Right lobe of liver (tissue), 6 donors: ENCODE data around the gene HOTAIR. TPM values are rescaled to one million over a fixed set of nuclear protein-coding genes. Genes with fewer than 3 reads are reported as not detected.

Experiments
- ATAC-seq, 4 donors: fragments of 200-7000 bp; cut with Tn5 transposase; one replicate each; pipeline ENCODE4 v1.9.1; 2020; ENCODE audit warnings: mild to moderate bottlenecking in 4 of 4, moderate library complexity in 4 of 4
- DNase-seq, 3 donors: peaks; one replicate each; pipeline ENCODE4 v3.0.0-alpha.2; 2020
- H3K27ac ChIP-seq, 3 donors: fragments of 200-600 bp; one replicate each; pipeline ENCODE4 v1.8.0; 2022
- H3K27me3 ChIP-seq, 2 donors: fragments of 200-600 bp; one replicate each; pipeline ENCODE4 v1.8.0; 2022
- H3K36me3 ChIP-seq, 4 donors: fragments of 200-600 bp; sonication (generic) in 1 of 4; one replicate each; pipeline versions ENCODE4 v1.5.1 to v1.8.0; 2017 to 2022; ENCODE audit warnings: control low read depth in 1 of 4
- H3K4me1 ChIP-seq, 4 donors: fragments of 200-600 bp; sonication (generic) in 1 of 4; one replicate each; pipeline versions ENCODE4 v1.5.1 to v1.8.0; 2017 to 2022; ENCODE audit warnings: control low read depth in 1 of 4
- H3K4me3 ChIP-seq, 3 donors: fragments of 200-600 bp; one replicate each; pipeline ENCODE4 v1.8.0; 2022
- H3K9me3 ChIP-seq, 4 donors: fragments of 200-600 bp; sonication (generic) in 1 of 4; one replicate each; pipeline versions ENCODE4 v1.5.1 to v1.8.0; 2017 to 2022; ENCODE audit warnings: control low read depth in 1 of 4
- CTCF ChIP-seq, 4 donors: fragments of 200-600 bp in 3 of 4; fragments of 450-650 bp in 1 of 4; IDR thresholded peaks; one replicate each; pipeline versions ENCODE4 v1.5.1 to v1.8.0; 2016 to 2022; ENCODE audit warnings: antibody characterized with exemption in 4 of 4, mild to moderate bottlenecking in 2 of 4
- POLR2A ChIP-seq: fragments of 450-650 bp; IDR thresholded peaks from one replicate; pipeline ENCODE4 v1.6.1; 2017; ENCODE audit warnings: antibody characterized with exemption, mild to moderate bottlenecking
- WGBS: methylation state at CpG from one replicate; pipeline ENCODE4 v1.1.6; 2018; ENCODE audit warnings: low coverage, low lambda C conversion rate; ENCODE audit not compliant: insufficient coverage; ENCODE audit errors: missing lambda C conversion rate; 5-methylcytosine and 5-hydroxymethylcytosine counted together
- intact Hi-C, 2 donors: fragments of 100-400 bp; cut with DNase I; formaldehyde crosslinking; loops; one replicate each; pipeline versions ENCODE4 v1.11.2 to v1.14.1; 2022
- total RNA-seq, 6 experiments: library from RNA; depleted of rRNA in 2 of 6; stranded (reverse); fragments of >200 nt in 2 of 6; fragmentation: NEBNext Ultra II Directional in 3 of 6; extraction: Animal tissue kit (Norgen Biotek cat#: 25700) in 3 of 6; gene quantifications; one replicate each; pipeline versions ENCODE4 v1.1.0 to v1.2.4, GENCODE V29; 2016 to 2023
- donor health status: DM: no; HTN: yes; CAD: no.
- donor health status: DM: no; HTN: no; CAD: no.
- donor health status: DM: no; HTN: no; CAD: no.
- donor health status: DM: no; HTN: yes; CAD: no.
- donor health status: DM: no; HTN: yes; CAD: no.

The HOTAIR gene
- total RNA-seq, 6 experiments from 2014 or later = not detected

DNA sequence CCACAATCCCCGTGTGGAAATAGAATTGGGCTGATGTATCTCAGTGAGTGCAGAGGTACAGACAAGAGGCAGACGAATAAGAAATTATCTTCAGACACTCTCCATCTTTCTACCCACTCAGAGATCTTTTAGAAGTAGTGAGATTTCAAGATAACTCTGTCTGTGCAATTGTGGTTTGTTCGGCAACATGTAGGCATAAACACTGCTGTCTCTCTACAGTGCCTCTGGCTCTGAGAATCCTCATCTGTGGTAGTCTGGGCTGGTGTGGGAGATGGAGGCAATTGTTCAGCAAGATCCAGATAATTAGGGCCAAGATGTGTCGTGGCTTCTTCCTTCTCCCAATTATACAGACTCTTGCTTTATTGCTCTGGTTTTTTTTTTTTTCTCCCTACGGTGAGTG lies 33.0 kb downstream of the HOTAIR start:
- no peaks in the 10 kb centered on the region for H3K36me3 ChIP-seq
- H3K27me3 ChIP-seq = peaks cover 11 to 68% of the 10 kb centered on the region in 2 donors
- intact Hi-C loops = no loop called here
- 12% methylated on average over 5 of the region's 5 CpGs for WGBS
- no peak overlapping the region for H3K4me3 ChIP-seq
- ATAC-seq (no peak), DNase-seq (no peak)
- no peak overlapping the region for H3K27ac ChIP-seq
- no peaks in the 10 kb centered on the region for H3K4me1 ChIP-seq
- H3K9me3 ChIP-seq = no peaks in the 10 kb centered on the region
- no peak for TF ChIP-seq CTCF (IDR thresholded peaks at IDR 0.05)

- intact Hi-C loops = no loop called here
- Histone ChIP-seq H3K4me1 (no peaks in the 10 kb centered on the region), H3K9me3 (no peaks in the 10 kb centered on the region), H3K27ac (no peak overlapping the region), H3K36me3 (no peaks in the 10 kb centered on the region), H3K27me3 (peaks cover 11 to 63% of the 10 kb centered on the region in 2 donors), H3K4me3 (no peak overlapping the region)
- no peak for ATAC-seq
- TF ChIP-seq CTCF (IDR thresholded peaks at IDR 0.05) (no peak), POLR2A (no peak)
- no peak for DNase-seq
Measured at GRCh38 chr12:53941187-53941586, 33.6 kb downstream of the HOTAIR start.

DNA sequence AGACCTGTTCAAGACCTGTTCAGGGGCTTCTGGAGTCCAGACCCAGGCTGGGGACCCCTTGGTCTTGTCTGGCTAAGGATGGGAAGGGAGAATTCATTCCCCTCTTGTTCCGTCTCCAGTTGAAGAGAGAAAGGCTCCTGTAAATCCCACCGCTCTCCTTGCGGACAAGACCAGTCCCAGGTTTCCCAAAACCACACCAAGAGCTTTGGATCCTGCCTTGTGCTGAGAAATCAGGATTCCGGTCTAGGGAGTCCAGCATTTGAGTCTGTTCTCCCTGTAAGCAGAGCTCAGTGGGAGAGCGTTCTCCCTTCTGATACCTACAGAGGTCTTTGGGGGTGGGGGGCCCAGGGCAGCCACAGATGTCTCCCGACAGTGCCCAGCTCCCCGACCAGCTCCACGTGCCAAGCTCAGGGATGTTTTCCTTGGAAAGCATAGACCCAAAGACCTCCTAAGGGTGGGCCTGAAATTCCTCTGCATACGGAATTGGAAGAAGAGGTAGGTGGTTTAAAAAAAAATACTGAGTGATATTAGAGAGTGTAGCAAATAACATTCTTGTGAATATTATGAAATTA lies 34.2 kb downstream of the HOTAIR start:
- no peaks in the 10 kb centered on the region for H3K9me3 ChIP-seq
- intact Hi-C loops = no loop called here
- H3K27me3 ChIP-seq = peaks cover 11 to 57% of the 10 kb centered on the region in 2 donors
- no peak for DNase-seq
- 5% methylated on average over 8 of the region's 9 CpGs for WGBS
- H3K4me1 ChIP-seq = no peaks in the 10 kb centered on the region
- no peaks in the 10 kb centered on the region for H3K36me3 ChIP-seq
- H3K27ac ChIP-seq = no peak overlapping the region
- TF ChIP-seq POLR2A (no peak), CTCF (IDR thresholded peaks at IDR 0.05) (no peak)
- no peak overlapping the region for H3K4me3 ChIP-seq
- ATAC-seq = no peak

GRCh38 chr12:53939141-53940108 lies 35.3 kb downstream of the HOTAIR start:
- intact Hi-C loops = no loop called here
- DNase-seq = no peak
- Histone ChIP-seq H3K27ac (no peak overlapping the region), H3K36me3 (no peaks in the 10 kb centered on the region), H3K9me3 (no peaks in the 10 kb centered on the region), H3K4me1 (no peaks in the 10 kb centered on the region), H3K27me3 (peaks cover 11 to 50% of the 10 kb centered on the region in 2 donors), H3K4me3 (no peak overlapping the region)
- WGBS = 3% methylated on average over 8 of the region's 91 CpGs
- ATAC-seq = peak; percentile 37 to 56 (median 45)
- TF ChIP-seq POLR2A = no peak
- TF ChIP-seq CTCF (IDR thresholded peaks at IDR 0.05) = no peak
